ENCODE results near the gene QKI. TPM values are rescaled to one million over a fixed set of nuclear protein-coding genes. Genes with fewer than 3 reads are reported as not detected.

QKI gene
- total RNA-seq, 1 experiment from 2014 or later: 176 TPM

- Histone ChIP-seq H4K91ac (ENCODE audit: insufficient read length, low read depth, low read length) (no peak overlapping the region), H3K14ac (ENCODE audit: insufficient read depth, low read length) (no peak overlapping the region), H3K9ac (ENCODE audit: extremely low read depth, insufficient read length, low read length) (no peak overlapping the region), H2BK5ac (ENCODE audit: insufficient read length, low read length) (no peak overlapping the region), H2BK12ac (ENCODE audit: insufficient read length, low read depth, low read length) (no peak overlapping the region), H3K18ac (ENCODE audit: insufficient read length, low read depth, low read length) (no peak overlapping the region), H2BK120ac (ENCODE audit: low read depth, low read length, poor library complexity, severe bottlenecking) (no peak overlapping the region), H3K79me1 (ENCODE audit: insufficient read depth, low read depth, low read length, poor library complexity, severe bottlenecking) (no peaks in the 10 kb centered on the region), H3K27me3 (ENCODE audit: insufficient read depth, low read length) (no peaks in the 10 kb centered on the region), H2AK5ac (ENCODE audit: insufficient read length, low read length) (no peak overlapping the region), H4K8ac (replicated peaks; ENCODE audit: insufficient read length, low read depth, low read length) (no peak overlapping the region), H3K79me2 (ENCODE audit: insufficient read depth, low read length) (0 out of 2 replicates have a peak, but pooled peaks cover 2% of the 10 kb centered on the region), H3K4me2 (ENCODE audit: insufficient read depth, insufficient read length, low read length) (no peak overlapping the region), H3K23ac (ENCODE audit: insufficient read length, low read depth, low read length) (no peak overlapping the region), H2BK15ac (ENCODE audit: low read depth, low read length) (no peak overlapping the region), H3K4ac (ENCODE audit: low read depth, low read length) (no peak overlapping the region), H3K23me2 (ENCODE audit: insufficient read length, low read depth, low read length, poor library complexity, severe bottlenecking) (no peaks in the 10 kb centered on the region), H4K5ac (ENCODE audit: insufficient read length, low read depth, low read length) (no peak overlapping the region), H3T11ph (ENCODE audit: low read length) (no peak overlapping the region), H3K27ac (ENCODE audit: insufficient read length, low read depth, low read length) (no peak overlapping the region), H2AFZ (ENCODE audit: low read length) (no peak overlapping the region), H3K56ac (ENCODE audit: insufficient read length, low read depth, low read length) (no peak overlapping the region), H4K20me1 (ENCODE audit: control insufficient read depth, insufficient read depth, insufficient read length) (peaks cover 3% of the 10 kb centered on the region), H3K9me3 (ENCODE audit: control insufficient read depth, low read depth, low read length) (no peaks in the 10 kb centered on the region), H3K4me1 (ENCODE audit: insufficient read depth, low read length) (no peaks in the 10 kb centered on the region), H2BK20ac (ENCODE audit: low read depth, low read length, poor library complexity, severe bottlenecking) (no peak overlapping the region)
- no CpG with 5 or more reads among the region's 4 CpGs for WGBS (ENCODE audit: extremely low coverage, insufficient read length, low lambda C conversion rate)
- no peaks in the 10 kb centered on the region; a peak in 1 of 5 replicates for H3K9me3 Mint-ChIP-seq
- peaks cover 13 to 46% (median 39%) of the 10 kb centered on the region in 3 experiments for H3K36me3 Mint-ChIP-seq (ENCODE audit: insufficient read depth in 1 of 3, low read depth in 3 of 3)
- TF ChIP-seq CTCF (conservative IDR thresholded peaks at IDR 0.05): peak; percentile 84
- H3K4me1 Mint-ChIP-seq: peaks cover 4 to 12% of the 10 kb centered on the region in 2 experiments
- peak; percentile 61 for DNase-seq
- H3K4me3 Mint-ChIP-seq: no peak overlapping the region
- H3K27me3 Mint-ChIP-seq (ENCODE audit: low read depth): no peaks in the 10 kb centered on the region
- H3K27ac Mint-ChIP-seq: peak overlapping the region in 1 of 3 experiments; percentile 0; a peak in 1 of 7 replicates
These were observed 140.1 kb downstream of the QKI start for GRCh38 chr6:163554663-163555062.
